Activated effector memory CD4-positive, alpha-beta T cell treated with anti-CD3 and anti-CD28 coated beads, Interleukin-2, amount 50 U/mL, for 16 hours (primary cell): ENCODE results near the gene SPATA31C2.
"Not testable (repeated sequence)": the region's sequence is repeated elsewhere in the genome, so short reads cannot be mapped to it uniquely, and the experiment has no call there.

Source experiments
- DNase-seq: peaks from one replicate; pipeline ENCODE4 v3.0.0-alpha.2; 2020

SPATA31C2 gene

GRCh38 chr9:88118121-88118520, 20.2 kb downstream of the SPATA31C2 start:
- DNase-seq: not testable (repeated sequence)

- DNase-seq: not testable (repeated sequence)
These were observed 23.2 kb downstream of the SPATA31C2 start for GRCh38 chr9:88114968-88115612.

- not testable (repeated sequence) for DNase-seq
These were observed 23.9 kb downstream of the SPATA31C2 start for GRCh38 chr9:88114283-88114967.

GRCh38 chr9:88113156-88114130, 24.8 kb downstream of the SPATA31C2 start:
- not testable (repeated sequence) for DNase-seq

GRCh38 chr9:88110026-88110425, 28.2 kb downstream of the SPATA31C2 start:
- DNase-seq: no peak

DNA sequence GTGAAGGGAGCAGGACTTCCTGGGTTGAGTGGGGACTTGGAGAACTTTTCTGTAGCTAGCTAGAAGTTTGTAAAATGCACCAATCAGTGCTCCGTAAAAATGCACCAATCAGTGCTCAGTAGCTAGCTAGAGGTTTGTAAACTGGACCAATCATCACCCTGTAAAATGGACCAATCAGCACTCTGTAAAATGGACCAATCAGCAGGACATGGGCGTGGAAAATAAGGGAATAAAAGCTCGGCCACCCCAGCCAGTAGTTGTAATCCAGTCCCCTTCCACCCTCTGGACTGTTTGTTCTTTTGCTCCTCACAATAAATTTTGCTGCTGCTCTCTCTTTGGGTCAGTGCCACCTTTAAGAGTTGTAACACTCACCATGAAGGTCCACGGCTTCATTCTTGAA, 29.5 kb downstream of the SPATA31C2 start:
- no peak for DNase-seq

DNA sequence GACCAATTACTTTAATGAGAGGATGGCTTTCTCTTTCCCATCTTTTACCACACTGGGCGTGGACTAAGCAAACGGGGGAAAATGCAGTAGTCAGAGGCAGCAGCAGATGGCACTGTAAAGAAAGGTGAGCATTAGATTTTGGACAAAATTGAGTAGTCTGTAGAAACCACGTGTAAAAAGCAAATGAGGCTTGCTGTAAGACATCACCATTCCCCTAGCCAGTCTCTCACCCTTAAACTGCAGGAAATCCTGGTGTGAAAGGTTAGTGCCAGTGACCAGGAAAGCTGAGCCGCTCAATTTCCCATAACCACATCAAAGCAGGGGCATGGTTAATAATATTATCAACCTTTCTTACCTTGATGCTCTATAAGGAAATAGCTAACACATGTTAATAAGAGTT, 31.8 kb downstream of the SPATA31C2 start:
- no peak for DNase-seq

GRCh38 chr9:88092797-88093331, 45.4 kb downstream of the SPATA31C2 start:
- no peak for DNase-seq

DNA sequence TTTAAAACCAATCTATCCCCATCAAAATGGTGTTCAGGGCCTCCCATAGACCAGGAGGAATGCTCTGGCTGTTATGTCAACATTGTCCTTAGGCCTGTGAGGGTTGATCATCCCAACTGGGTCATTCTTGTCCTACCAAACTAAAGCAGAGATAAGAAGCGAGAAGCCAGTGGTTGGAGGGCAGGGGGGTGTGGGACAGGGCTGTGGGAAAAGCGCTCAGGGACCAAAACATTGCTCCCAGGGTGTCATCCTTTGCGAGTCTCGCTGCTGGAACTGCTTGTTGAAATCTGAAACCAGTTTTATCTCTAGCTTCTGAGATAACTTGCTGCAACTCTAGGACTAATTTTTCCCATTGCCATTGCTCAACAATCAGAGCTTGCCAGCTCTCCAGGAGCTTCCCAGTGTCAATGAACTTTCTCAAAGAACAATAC, 48.1 kb downstream of the SPATA31C2 start:
- no peak for DNase-seq

- DNase-seq: no peak
These were observed 50.4 kb downstream of the SPATA31C2 start for GRCh38 chr9:88087906-88088305.

GRCh38 chr9:88085476-88085875, 52.8 kb downstream of the SPATA31C2 start:
- no peak for DNase-seq

- no peak for DNase-seq
These were observed 53.7 kb downstream of the SPATA31C2 start for GRCh38 chr9:88084357-88085183.
